ENCODE results near the gene ACP7.
A peak's percentile ranks its signal among the peaks of the same experiment; 100 is the strongest.
"Not testable (repeated sequence)": the region's sequence is repeated elsewhere in the genome, so short reads cannot be mapped to it uniquely, and the experiment has no call there.

The ACP7 gene

DNA sequence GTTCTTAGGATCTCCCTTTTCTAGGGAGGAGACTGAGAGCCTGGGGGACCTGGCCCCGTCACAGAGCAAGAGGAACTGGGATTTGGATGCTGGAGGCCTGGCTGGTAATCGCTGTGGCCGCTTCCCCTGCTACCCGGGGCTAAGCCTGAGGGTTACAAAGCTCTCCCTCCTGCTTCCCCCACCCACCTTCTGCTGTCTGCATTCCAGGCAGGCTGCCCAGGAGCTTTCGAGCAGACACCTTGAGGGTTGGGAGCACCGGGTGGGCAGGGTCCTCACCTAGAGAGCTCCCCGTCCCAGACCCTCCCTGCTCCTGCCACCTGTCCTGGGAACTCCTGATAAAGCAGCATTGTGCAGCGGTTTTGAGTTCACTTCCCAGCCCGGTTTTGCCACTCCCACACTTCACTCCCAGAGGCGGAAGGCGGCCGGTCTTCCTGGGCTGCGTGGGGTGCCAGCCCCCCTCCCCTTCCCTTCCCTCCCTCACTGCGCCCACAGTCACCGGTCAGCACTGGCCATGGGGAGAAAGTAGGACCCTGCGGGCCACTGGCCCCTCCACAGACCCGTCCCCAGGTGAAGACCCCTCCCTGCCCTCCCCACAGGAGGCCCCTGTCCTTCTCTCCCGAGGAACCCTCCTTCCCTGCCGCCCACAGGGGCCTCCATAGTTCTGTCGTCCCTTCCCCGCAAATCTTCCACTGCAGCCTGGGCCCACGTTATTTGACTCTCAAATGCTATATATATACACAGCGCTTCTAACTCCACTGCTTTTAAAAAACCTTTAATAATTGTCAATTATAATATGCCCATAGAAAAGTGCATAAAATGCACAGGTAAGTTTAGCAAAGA lies 49.5 kb downstream of the ACP7 start:
- no peak for DNase-seq

DNA sequence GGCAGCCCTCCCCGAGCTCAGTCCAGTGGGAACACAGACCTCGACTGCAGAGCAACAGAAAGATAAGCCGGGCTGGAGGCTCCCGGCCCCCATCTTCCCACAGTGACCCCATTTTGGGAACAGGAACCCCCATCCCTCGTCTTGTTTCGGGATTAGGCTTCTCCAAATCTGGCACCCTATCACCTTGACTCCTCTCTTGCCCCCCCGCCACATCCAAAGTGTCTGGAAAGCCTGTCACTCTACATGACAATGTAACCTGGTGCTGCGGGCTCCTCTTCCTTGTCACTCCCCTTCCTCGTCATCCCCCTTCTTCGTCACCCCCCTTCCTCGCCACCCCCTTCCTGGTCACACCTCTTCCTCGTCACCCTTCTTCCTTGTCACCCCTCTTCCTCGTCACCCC lies 51.5 kb downstream of the ACP7 start:
- DNase-seq = no peak

DNA sequence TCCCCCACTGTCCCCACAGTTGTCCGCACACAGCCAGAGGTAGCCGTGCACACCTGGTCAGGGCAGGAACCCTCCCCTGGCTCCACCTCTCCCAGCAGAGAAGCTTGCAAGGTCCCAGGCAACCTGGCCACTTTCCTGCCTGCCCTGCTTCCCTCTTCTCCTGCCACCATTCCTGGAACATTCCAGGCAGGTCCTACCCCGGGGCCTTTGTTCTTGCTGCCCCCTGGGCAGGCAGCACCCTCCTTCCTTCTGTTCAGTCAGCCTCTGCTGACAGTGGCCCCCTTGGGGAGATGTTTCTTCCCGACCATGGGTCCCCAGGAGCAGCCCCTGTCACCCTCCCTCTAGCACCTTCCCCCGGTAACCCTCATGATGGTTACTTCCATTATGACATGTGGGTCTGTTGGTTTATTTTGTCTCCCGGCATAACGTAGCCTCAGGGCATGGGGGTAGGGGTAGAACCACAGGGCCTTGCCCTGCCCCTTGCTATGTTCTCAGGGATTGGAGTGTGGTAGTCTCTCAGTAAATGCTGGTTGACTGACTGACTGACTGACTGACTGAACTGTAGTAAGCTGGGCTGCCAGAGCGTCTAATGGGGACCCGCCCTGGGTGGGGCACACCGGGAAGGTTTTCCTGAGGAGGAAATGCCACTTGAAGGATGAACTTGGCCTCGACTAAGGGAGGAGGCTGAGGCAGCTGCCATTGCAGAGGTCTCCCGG lies 52.2 kb downstream of the ACP7 start:
- no peak for DNase-seq

DNA sequence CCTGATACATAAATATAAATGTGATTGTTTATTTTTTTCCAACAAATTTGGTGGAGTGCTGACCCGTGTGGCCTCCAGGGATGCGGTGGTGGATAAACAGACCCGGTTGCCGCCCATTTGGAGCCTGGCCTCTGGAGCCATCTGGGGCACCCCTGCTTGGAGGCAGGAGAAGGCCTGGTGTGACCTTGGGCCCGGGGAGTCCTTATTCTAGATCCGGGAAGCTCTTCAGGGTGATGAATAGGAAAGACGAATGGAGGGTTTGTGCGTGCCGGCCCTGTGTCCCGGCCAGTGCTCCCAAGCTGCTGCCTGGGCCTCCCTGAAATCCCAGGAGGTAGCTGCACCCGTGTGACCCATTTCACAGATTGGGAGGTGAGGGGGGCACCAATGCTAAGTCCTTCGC lies 53.0 kb downstream of the ACP7 start:
- DNase-seq = no peak

DNA sequence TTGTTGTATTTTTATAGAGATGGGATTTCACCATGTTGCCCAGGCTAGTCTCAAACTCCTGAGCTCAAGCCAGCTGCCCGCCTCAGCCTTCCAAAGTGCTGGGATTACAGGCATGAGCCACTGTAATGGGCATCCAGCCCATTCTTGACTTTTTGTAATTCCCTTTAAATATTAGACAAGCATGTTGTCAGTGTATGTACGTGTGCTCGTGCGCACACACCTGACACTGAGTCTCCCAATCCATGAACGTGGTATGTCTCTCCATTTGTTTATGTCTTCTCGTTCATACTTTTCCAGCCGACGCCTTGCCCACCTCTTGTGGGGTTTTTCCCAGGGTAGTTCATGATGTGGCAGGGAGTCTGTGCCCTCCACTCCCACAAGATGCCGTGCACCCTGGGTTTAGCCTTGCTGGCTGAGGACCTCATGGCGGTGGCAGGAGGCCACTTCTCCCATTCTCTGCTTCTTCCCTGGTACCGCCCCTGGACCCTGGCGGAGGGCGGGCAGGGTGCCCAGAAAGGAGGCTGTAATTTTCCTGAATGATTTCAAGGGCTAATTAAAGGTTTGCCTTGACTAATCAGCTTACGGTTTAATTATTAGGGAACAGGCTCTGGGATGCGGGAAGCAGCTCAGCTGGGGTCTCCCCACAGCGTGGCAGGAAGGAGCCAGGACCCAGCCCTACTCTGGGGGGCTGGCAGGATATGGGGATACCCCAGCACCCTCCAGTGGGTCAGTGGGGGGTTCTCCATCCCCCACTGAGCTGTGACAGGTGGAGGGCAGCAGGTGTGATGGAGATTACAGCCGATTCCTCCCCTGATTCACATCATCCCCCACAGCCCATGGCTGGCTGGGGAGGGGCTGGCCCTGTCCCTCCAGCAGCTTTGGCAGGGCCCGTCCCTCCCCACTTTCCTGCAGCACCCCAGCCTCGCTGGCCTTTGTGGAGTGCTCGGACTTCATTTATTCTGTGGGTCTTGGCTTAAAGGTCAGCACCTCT lies 54.3 kb downstream of the ACP7 start:
- DNase-seq = no peak

DNA sequence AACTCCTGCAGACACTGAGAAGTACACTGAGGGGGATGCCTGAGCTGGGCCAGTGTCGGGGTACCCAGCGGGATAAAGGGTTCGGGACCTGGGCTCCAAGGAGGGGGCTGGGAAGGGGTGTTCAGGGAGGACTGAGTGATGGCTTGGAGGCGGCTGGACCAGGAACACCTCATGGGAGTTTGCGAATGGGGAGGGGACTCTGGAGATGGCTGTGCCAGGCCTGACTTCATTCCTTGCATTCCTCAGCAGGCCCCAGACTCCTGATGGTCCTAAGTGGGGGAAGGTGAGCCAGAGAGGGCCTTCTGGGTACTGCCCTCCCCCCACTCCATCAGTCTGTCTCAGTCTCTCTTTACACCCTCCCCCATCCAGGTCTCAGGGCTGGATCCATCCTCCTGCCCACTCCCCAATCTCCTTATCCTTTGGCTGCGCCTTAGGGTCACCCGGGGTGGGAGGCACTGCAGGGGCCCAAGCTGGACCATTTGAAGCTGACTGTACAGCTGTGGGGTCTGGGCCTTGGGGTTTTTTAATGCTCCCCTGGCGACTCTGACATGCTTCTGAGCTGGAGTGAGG lies 55.2 kb downstream of the ACP7 start:
- DNase-seq = peak; percentile 63

DNA sequence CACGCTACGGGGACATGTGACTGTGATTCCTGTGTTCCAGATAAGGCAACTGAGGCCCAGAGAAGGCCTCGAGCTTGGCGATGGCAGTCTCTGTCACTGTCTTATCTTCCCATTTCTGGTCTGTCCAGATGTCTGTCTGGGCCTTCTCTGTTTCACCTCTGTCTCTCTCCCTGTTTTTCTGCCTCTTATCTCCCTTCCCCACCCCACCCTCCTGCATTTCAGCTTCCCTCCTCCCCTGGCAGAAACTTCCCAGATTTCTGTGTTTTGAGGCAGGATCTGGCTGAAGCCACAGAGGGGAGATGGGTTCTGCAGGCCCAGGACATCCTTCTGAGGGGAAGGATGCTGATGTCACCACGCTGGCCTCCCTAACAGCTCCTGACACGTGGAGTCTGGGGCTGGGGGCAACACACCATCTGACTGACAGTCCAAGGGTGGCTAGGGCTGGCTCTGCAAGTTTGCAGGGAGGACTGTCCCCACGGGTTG lies 55.8 kb downstream of the ACP7 start:
- DNase-seq = no peak

DNA sequence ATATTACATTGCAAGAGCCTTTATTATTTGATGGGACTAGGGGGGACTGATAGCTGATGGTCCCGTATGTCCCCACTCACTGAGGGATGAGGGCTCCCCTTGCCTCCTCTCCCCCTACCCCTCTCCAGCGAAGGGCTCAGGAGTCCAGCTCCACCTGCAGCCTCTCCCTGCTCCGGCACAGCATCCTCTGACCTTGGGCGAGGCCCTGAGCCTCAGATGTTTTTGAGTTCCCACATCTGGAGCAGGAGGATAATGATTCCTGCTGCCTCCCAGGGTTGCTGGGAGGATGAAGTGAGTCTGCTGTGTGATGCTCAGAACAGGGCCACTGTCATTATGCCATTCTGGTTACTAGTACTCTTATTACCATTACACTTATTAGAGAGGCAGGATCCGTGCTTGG lies 56.4 kb downstream of the ACP7 start:
- DNase-seq = no peak

DNA sequence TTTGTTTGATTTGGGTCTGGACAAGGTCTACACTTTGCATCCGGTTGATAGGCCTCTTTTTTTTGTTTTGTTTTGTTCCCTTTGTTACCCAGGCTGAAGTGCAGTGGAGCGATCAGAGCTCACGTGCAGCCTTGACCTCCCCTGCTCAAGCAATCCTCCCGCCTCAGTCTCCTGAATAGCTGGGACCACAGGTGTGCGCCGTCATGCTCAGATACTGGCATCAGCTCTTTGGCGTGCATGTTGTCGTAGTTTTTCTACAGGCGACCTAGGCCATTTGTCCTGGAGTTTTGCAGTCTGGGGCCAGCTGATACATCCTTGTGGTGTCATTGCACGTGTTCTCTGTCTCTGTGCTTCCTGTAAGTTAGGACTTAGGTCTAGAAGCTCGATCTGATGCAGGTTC lies 57.8 kb downstream of the ACP7 start:
- DNase-seq = no peak

DNA sequence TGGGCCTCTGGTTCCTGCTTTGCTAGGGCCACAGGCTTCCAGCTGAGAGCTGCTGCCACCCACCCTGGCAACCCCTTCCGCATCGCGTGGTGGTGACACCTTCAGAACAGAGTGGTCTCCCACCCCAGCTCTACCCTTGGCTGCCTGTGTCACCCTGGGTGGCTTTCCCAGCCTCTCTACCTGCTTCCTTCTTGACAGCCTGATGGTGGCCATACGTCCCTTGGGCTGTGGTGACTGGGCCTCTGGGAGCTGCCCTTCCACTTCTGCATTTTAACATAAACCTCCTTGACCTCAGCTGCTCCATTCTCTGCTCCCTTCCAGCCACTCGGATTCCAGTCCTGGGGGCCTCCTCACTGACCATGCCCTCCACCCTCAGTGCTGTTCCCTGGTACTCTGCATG lies 58.5 kb downstream of the ACP7 start:
- DNase-seq = no peak

DNA sequence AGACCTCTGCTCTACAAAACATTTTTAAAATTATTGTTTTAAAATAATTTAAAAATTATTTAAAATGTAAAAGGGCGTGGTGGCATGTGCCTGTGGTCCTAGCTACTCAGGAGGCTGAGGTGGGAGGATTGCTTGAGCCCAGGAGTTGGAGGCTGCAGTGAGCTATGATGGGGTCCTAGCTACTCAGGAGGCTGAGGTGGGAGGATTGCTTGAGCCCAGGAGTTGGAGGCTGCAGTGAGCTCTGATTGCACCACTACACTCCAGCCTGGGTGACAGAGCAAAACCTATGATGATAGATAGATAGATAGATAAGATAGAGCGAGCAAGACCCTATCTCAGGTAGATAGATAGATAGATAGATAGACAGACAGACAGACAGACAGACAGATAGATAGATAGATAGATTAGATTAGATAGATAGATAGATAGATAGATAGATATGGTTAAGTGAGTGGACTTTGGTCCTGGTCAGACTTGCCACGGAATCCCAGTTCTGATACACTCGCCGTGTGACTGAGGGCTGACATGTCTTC lies 59.7 kb downstream of the ACP7 start:
- DNase-seq = not testable (repeated sequence)

DNA sequence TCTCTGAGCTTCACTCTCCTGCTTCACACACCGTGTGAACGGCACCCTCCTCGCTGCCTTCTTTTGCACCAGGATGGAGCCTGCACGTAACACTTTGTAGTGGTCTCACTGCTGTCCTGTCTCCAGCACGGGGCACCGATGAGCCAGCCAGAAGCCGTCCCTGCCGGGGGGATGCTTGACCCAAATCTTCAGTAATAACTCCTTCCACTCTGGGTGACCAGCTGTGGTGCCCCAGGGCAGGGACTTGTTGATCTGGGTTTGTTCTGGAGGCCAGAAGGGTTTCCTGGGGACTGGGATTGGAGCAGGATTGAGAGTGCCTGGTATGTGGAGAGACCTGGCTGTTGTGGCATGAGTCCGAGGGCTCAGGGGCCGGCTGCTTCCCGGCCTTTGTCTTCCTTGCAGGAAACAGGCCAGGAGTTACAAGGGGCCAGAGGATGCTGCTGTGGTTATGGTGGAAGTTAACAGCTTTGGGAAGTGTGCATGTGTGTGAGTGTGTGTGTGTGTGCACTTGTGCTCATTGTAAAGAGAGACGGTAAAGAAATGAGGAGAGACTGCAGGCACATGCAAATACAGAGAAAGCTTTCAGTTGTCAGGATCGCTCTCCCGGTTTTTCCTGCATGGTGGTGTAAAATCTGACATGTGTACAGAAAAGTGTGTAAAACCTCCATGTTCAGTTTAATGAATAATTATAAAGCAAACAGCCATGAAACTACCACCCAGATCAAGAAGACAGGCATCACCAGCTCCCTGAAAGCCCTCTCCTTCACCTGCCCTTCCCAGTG lies 60.3 kb downstream of the ACP7 start:
- no peak for DNase-seq

DNA sequence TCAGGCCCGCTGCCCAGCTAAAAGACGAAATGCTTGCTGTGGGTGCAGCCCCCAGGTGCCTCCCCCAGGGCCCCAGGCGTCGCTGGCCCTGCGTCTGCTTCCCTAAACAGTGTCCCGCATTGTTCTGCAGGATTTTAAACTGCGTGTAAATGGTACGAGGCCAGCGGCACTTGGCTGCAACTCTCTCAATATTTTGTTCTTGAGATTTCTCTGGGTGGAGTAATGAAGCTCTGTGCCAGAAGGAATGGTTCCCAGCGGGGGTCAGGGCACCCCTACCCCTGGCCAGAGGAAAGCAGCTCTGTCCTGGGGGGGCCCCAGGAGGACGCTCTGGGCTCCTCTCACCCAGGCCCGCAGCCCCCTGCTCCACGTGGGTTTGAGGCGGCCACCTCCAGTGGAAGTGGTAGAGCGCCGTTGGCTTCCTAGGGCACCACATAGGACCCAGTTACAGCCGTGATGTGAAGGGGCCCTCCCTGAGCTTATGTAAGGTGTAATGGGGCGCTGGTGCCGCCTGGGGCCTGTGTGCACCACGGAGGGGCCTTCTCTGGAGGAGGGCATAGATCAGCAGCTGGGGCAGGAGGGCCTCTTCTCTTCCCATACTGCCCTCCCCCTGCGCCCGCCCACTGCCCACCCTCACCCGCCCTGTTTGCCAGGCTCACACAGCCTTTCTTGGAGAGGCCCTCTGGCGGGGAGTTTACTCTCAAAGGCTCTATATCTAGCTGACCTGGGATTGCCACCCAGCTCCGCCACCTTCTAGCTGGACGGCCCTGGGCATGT lies 61.2 kb downstream of the ACP7 start:
- no peak for DNase-seq

DNA sequence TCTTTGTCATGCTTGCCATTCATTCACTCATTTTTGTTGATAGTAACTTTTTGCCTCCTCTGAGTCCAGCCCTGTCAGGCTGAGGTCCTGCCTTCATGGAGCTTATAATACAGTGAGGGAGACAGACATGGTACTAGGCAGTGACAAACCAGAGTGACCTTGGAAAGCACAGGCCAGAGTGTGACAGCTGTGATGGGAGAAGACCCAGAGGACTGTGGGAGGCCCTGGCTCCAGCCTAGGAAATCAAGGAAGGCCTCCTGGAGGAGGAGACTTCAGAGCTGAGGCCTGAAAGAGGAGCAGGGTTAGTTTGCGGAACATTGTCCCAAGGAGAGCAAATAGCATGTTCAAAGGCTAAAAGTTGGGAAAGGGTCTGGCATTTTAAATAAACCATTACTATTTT lies 61.9 kb downstream of the ACP7 start:
- no peak for DNase-seq

DNA sequence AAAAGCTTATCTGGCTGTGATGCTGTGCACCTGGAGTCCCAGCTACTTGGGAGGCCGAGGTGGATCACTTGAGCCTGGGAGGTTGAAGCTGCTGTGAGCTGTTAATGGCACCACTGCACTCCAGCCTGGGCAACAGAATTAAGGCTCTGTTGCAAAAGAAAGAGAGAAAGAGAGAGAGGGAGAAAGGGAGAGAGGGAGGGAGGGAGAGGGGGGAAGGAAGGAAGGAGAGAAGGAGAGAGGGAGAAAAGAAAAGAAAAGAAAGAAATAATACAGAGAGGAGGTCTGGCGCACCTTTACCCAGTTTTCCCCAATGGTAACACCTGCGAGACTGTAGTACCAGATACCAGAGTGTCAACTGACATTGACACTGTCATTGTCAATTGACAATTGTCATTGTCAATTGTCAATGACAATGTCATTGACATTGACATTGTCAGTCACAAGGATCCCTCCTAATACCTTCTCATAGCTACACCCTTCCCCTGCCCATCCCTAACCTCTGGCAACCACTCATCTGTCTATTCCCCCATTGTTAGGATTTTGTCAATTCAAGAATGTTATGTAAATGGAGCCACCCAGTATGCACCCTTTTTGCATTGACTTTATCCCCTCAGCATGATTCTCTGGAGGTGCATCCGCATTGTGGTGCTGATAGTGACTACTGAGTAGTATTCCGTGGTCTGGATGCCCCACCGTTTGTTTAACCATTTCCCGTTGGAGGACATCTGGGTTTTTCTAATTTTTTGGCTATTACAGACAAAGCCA lies 62.7 kb downstream of the ACP7 start:
- no peak for DNase-seq

DNA sequence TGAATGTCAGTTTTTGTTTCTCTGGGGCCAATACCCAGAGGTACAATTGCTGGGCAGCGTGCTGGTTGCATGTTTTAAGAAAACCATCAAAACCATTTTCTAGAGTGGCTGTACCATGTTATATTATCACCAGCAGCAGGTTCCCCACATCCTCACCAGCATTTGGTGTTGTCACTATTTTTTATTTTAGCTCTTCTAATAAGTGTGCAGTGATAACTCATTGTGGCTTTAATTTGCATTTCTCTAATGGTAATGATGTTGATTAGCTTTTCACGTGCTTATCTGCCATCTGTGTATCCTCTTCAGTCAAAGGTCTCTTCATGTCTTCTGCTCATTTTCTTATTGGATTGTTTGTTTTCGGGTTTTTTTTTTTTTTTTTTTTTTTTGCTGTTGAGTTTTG lies 63.3 kb downstream of the ACP7 start:
- DNase-seq = no peak

DNA sequence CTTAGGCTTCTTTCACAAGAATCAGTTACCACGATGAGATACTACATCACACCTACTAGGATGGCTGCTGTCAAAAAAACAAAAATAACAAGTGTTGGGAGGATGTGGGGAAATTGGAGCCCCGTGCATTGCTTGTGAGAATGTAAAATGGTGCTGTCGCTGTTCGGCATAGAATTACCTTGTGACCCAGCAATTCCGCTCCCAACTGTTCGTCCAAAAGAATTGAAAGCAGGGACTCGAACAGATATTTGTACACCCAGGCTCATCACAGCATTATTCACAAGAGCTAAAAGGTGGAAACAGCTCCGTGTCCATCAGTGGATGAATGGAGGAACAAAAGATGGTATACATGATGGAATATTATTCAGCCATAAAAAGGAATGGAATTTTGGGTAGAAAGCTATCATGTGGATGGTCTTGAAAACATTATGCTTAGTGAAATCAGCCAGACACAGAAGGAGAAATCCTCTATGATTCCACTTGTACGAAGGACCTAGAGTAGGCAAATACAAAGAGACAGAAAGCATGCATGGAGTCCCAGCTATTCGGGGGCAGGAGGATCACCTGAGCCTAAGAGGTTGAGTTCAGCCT lies 64.9 kb downstream of the ACP7 start:
- no peak for DNase-seq

DNA sequence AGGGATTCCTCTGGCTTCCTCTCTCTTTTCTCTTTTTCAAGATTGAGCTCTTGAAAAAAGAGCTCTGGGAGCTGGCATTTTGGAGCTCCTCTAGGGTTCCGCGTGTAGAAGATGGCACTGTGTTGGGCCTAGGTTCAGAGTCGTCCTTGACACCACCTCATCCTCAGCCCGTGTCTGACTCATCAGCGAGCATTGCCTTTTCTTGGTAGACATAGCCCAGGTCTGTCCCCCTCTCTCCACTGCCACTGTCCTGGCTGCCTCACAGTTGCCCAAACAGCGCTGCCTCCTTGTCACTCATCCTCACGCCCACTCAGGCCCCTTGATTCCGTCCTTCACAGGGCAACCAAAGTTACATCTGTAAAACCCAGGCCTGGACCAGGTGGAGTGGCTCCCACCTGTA lies 66.1 kb downstream of the ACP7 start:
- no peak for DNase-seq

DNA sequence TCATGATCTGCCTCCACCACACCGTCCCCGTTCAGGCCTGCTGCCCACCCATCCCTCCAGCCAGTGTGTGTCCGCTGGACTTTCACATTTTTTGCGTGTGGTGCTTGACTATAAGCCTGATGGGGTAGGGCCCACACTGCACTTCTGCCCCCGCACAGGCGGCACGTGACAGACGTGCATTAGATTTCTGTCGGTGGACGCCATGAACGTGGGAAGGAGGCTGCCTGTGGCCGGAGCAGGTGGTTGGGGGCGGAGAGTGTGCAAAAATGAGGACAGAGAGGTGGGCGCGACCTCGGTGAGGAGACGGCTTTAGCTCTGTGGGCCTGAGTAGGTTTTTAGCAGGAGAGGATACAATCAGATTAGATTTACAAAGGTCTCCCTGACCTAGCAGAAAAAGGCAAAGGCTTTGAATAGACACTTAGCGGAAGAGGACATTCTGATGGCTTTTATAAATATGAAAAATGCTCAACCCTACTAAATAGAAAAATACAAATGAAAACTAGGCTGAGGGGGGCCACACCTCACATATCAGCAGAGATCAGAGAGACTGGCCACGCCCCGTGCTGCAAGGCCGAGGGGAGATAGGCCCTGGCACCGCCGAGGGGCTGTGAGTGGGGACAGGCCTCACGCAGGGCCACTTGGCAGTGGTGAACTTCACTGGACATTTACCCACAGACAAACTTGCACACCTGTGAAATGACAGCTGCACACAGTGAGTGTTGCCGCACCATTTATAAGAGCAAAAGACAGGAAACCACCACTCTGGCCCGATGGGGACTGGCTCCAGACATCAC lies 66.8 kb downstream of the ACP7 start:
- DNase-seq = no peak
